Sciatic nerve (tissue), 2 donors: ENCODE data around the gene SERHL2. TPM values are rescaled to one million over a fixed set of nuclear protein-coding genes. Genes with fewer than 3 reads are reported as not detected.
A peak's percentile ranks its signal among the peaks of the same experiment; 100 is the strongest.
"Not testable (repeated sequence)": the region's sequence is repeated elsewhere in the genome, so short reads cannot be mapped to it uniquely, and the experiment has no call there.

Experiments
- ATAC-seq: fragments of 200-7000 bp; cut with Tn5 transposase; one replicate; pipeline ENCODE4 v1.9.1; 2020; ENCODE audit warnings: mild to moderate bottlenecking, moderate library complexity
- DNase-seq: peaks from one replicate; pipeline ENCODE4 v3.0.0-alpha.2; 2020; ENCODE audit warnings: low spot score
- intact Hi-C: fragments of 100-400 bp; cut with DNase I; formaldehyde crosslinking; loops from one replicate; pipeline ENCODE4 v1.14.2; 2022
- total RNA-seq: library from RNA; stranded (reverse); fragmentation: NEBNext Ultra II Directional; extraction: Animal tissue kit (Norgen Biotek cat#: 25700); gene quantifications from one replicate; pipeline ENCODE4 v1.2.1, GENCODE V29; 2021
- donor health status: DM: no; HTN: no; CAD: no.
- donor health status: DM: no; HTN: no; CAD: no.

SERHL2 gene
- total RNA-seq, 1 donor from 2014 or later = 7.8 TPM

- ATAC-seq, DNase-seq, intact Hi-C loops: not testable (repeated sequence)
Measured at GRCh38 chr22:42531401-42532084, 22.2 kb upstream of the SERHL2 start.

- intact Hi-C loops = no loop called here
Measured at GRCh38 chr22:42533638-42533977, 20.1 kb upstream of the SERHL2 start.

GRCh38 chr22:42535082-42535731, 18.5 kb upstream of the SERHL2 start:
- intact Hi-C loops, ATAC-seq, DNase-seq: not testable (repeated sequence)

More at GRCh38 chr22:42533638-42533977, 20.1 kb upstream of the SERHL2 start:
- no peak for ATAC-seq
- no peak for DNase-seq

GRCh38 chr22:42536166-42536565, 17.6 kb upstream of the SERHL2 start:
- intact Hi-C loops = no loop called here
- ATAC-seq = no peak
- DNase-seq = no peak

- ATAC-seq, intact Hi-C loops, DNase-seq: not testable (repeated sequence)
Measured at GRCh38 chr22:42536634-42537033, 17.1 kb upstream of the SERHL2 start.

- intact Hi-C loops, DNase-seq: not testable (repeated sequence)
- ATAC-seq = peak; percentile 91
Measured at GRCh38 chr22:42537199-42537831, 16.4 kb upstream of the SERHL2 start.

- peak; percentile 82 for ATAC-seq
- intact Hi-C loops, DNase-seq: not testable (repeated sequence)
Measured at GRCh38 chr22:42539236-42539771, 14.5 kb upstream of the SERHL2 start.

- DNase-seq (no peak), ATAC-seq (no peak)
- intact Hi-C loops = no loop called here
Measured at GRCh38 chr22:42544686-42545085, 9.1 kb upstream of the SERHL2 start.

- DNase-seq (no peak), ATAC-seq (no peak)
- intact Hi-C loops = no loop called here
Measured at GRCh38 chr22:42547562-42547961, 6.2 kb upstream of the SERHL2 start.

- ATAC-seq, DNase-seq, intact Hi-C loops: not testable (repeated sequence)
Measured at GRCh38 chr22:42548126-42548525, 5.6 kb upstream of the SERHL2 start.

GRCh38 chr22:42548597-42549330, 5.0 kb upstream of the SERHL2 start:
- ATAC-seq (no peak), DNase-seq (no peak)
- intact Hi-C loops = no loop called here

- intact Hi-C loops = no loop called here
- DNase-seq (no peak), ATAC-seq (no peak)
Measured at GRCh38 chr22:42549331-42550060, 4.3 kb upstream of the SERHL2 start.

- intact Hi-C loops, DNase-seq, ATAC-seq: not testable (repeated sequence)
Measured at GRCh38 chr22:42552294-42552647, 1.5 kb upstream of the SERHL2 start.

GRCh38 chr22:42560381-42560780, 6.6 kb downstream of the SERHL2 start:
- no peak for ATAC-seq

GRCh38 chr22:42560781-42561180, 7.0 kb downstream of the SERHL2 start:
- no peak for ATAC-seq
- no peak for DNase-seq
- intact Hi-C loops = no loop called here

More at GRCh38 chr22:42560381-42560780, 6.6 kb downstream of the SERHL2 start:
- intact Hi-C loops = no loop called here
- no peak for DNase-seq

GRCh38 chr22:42561856-42562255, 8.1 kb downstream of the SERHL2 start:
- DNase-seq (no peak), ATAC-seq (peak; percentile 7)
- intact Hi-C loops = no loop called here

GRCh38 chr22:42562279-42562678, 8.5 kb downstream of the SERHL2 start:
- intact Hi-C loops = no loop called here
- ATAC-seq (peak; percentile 21), DNase-seq (no peak)

- intact Hi-C loops = no loop called here
- ATAC-seq = no peak
- DNase-seq = no peak
Measured at GRCh38 chr22:42562684-42563083, 8.9 kb downstream of the SERHL2 start.

- DNase-seq, intact Hi-C loops, ATAC-seq: not testable (repeated sequence)
Measured at GRCh38 chr22:42563943-42564342, 10.2 kb downstream of the SERHL2 start.
